Endothelial cell of umbilical vein (primary cell): ENCODE measurements around the gene CTU1.

ENCODE experiments used
- CTCF ChIP-seq, 2 donors: IDR thresholded peaks; 1 replicate in 1 of 2; 2 replicates in 1 of 2; pipeline ENCODE4 v1.5.1; 2011; ENCODE audit warnings: low read length in 2 of 2, mild to moderate bottlenecking in 2 of 2, moderate library complexity in 2 of 2, control low read depth in 1 of 2, inconsistent platforms in 1 of 2, low read depth in 1 of 2; ENCODE audit not compliant: insufficient read depth in 1 of 2; ENCODE audit errors: extremely low read depth in 1 of 2
- POLR2A ChIP-seq: IDR thresholded peaks from 2 replicates; pipeline ENCODE4 v1.6.1; 2012; ENCODE audit warnings: low read depth, mild to moderate bottlenecking, control low read depth, low read length

GRCh38 chr19:51110666-51110971, 2.4 kb upstream of the CTU1 start:
- TF ChIP-seq CTCF (IDR thresholded peaks at IDR 0.05; ENCODE audit: extremely low read depth in 1 of 2, insufficient read depth in 1 of 2, low read depth in 1 of 2, low read length in 2 of 2) (no peak), POLR2A (no peak)
